HG02678 (cell line): ENCODE results near the gene BST1.

Experiments
- ATAC-seq: cut with Tn5 transposase; IDR thresholded peaks from one replicate; pipeline ENCODE4 v1.9.1; 2021; ENCODE audit warnings: mild to moderate bottlenecking, moderate library complexity; ENCODE audit not compliant: unreplicated experiment

Gene BST1

GRCh38 chr4:15675356-15675755 lies 27.5 kb upstream of the BST1 start:
- no peak for ATAC-seq

GRCh38 chr4:15676039-15676438 lies 26.8 kb upstream of the BST1 start:
- no peak for ATAC-seq

- ATAC-seq, result no peak
Observed at GRCh38 chr4:15676899-15677298, 26.0 kb upstream of the BST1 start.

- no peak for ATAC-seq
Observed at GRCh38 chr4:15677507-15677988, 25.3 kb upstream of the BST1 start.

- no peak for ATAC-seq
Observed at GRCh38 chr4:15681067-15681371, 21.8 kb upstream of the BST1 start.

GRCh38 chr4:15681372-15682241 lies 21.3 kb upstream of the BST1 start, which contains the start of gene FAM200B:
Gene FAM200B (plus strand): TSS chr4:15681827. CDS start chr4:15686978, 5,151 bp downstream.
- peak; percentile 91 for ATAC-seq

- ATAC-seq, result no peak
Observed at GRCh38 chr4:15682242-15683142, 20.4 kb upstream of the BST1 start.

- no peak for ATAC-seq
Observed at GRCh38 chr4:15683143-15683495, 19.7 kb upstream of the BST1 start.

- ATAC-seq, result no peak
Observed at GRCh38 chr4:15684498-15684897, 18.4 kb upstream of the BST1 start.

GRCh38 chr4:15688051-15688450 lies 14.8 kb upstream of the BST1 start:
- no peak for ATAC-seq

- no peak for ATAC-seq
Observed at GRCh38 chr4:15689540-15689939, 13.3 kb upstream of the BST1 start.

GRCh38 chr4:15690020-15690809 lies 12.7 kb upstream of the BST1 start:
- no peak for ATAC-seq

GRCh38 chr4:15691346-15692135 lies 11.3 kb upstream of the BST1 start:
- no peak for ATAC-seq

GRCh38 chr4:15692602-15693001 lies 10.3 kb upstream of the BST1 start:
- no peak for ATAC-seq

- no peak for ATAC-seq
Observed at GRCh38 chr4:15694431-15694830, 8.4 kb upstream of the BST1 start.

- no peak for ATAC-seq
Observed at GRCh38 chr4:15695240-15695699, 7.6 kb upstream of the BST1 start.

GRCh38 chr4:15695729-15696128 lies 7.1 kb upstream of the BST1 start:
- no peak for ATAC-seq

GRCh38 chr4:15696866-15697265 lies 6.0 kb upstream of the BST1 start:
- ATAC-seq, result no peak

- no peak for ATAC-seq
Observed at GRCh38 chr4:15703439-15703838, 574 bp downstream of the BST1 start.

GRCh38 chr4:15704129-15704528 lies 1.3 kb downstream of the BST1 start:
- no peak for ATAC-seq
